Mammary epithelial cell (primary cell): ENCODE measurements around the gene PRKN.

ENCODE experiments used
- CTCF ChIP-seq, 2 donors: IDR thresholded peaks in 1 of 2; conservative IDR thresholded peaks in 1 of 2; 2 replicates each; pipeline ENCODE4 v1.5.1; 2011 to 2012; ENCODE audit warnings: inconsistent platforms in 2 of 2, low read length in 2 of 2, mild to moderate bottlenecking in 2 of 2, control low read depth in 1 of 2, low read depth in 1 of 2; ENCODE audit not compliant: insufficient read depth in 1 of 2; ENCODE audit errors: extremely low read depth in 1 of 2
- EZH2 ChIP-seq: IDR thresholded peaks from 2 replicates; pipeline ENCODE4 v1.6.1; 2012; ENCODE audit warnings: low read length, inconsistent platforms, borderline replicate concordance

- TF ChIP-seq CTCF (conservative IDR thresholded peaks at IDR 0.05 in 1 of 2, IDR thresholded peaks at IDR 0.05 in 1 of 2; ENCODE audit: extremely low read depth in 1 of 2, insufficient read depth in 1 of 2, low read depth in 1 of 2, low read length in 2 of 2) (no peak), EZH2 (no peak)
These were observed 78.3 kb downstream of the PRKN start for GRCh38 chr6:162649271-162649670.
